Astrocyte (in vitro differentiated cells and primary cell): ENCODE results near the gene MAN1C1.

Experiments used
- EZH2 ChIP-seq: IDR thresholded peaks from 2 replicates; pipeline ENCODE4 v1.6.1; 2012; ENCODE audit warnings: mild to moderate bottlenecking, low read length, inconsistent platforms; ENCODE audit not compliant: insufficient read depth
- TF ChIP-seq, protein P1 (sequence below): IDR thresholded peaks from 2 replicates; pipeline ENCODE4 v1.5.1; 2011; ENCODE audit warnings: low read depth, mild to moderate bottlenecking, inconsistent platforms, low read length, moderate library complexity; ENCODE audit not compliant: insufficient read depth

DNA sequence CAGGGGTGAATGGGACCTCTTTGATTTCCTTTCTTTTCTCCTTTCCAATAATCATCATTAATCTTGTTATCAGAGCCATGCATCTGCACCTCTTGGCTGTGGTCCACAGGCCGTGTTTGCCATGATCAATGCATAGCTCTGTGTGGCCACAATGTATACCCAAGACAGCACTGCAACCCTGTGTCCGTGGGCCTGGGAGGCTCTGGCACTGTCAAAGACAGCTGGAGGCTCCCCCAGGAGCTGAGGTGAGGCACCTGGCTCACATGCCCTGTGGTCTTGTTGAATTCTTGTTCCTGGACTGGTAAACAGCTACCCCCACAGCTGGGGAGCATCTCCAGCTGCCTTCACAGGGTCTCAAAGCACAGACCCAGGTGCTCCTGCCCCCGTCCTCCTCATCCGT is 116.2 kb downstream of the MAN1C1 start:
- no peak for TF ChIP-seq EZH2
- TF ChIP-seq, protein P1, sequence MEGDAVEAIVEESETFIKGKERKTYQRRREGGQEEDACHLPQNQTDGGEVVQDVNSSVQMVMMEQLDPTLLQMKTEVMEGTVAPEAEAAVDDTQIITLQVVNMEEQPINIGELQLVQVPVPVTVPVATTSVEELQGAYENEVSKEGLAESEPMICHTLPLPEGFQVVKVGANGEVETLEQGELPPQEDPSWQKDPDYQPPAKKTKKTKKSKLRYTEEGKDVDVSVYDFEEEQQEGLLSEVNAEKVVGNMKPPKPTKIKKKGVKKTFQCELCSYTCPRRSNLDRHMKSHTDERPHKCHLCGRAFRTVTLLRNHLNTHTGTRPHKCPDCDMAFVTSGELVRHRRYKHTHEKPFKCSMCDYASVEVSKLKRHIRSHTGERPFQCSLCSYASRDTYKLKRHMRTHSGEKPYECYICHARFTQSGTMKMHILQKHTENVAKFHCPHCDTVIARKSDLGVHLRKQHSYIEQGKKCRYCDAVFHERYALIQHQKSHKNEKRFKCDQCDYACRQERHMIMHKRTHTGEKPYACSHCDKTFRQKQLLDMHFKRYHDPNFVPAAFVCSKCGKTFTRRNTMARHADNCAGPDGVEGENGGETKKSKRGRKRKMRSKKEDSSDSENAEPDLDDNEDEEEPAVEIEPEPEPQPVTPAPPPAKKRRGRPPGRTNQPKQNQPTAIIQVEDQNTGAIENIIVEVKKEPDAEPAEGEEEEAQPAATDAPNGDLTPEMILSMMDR: no peak
